IMR-90 (cell line): Measurements from ENCODE around the gene HCN3. TPM values are rescaled to one million over a fixed set of nuclear protein-coding genes. Genes with fewer than 3 reads are reported as not detected.

ENCODE experiments used
- ATAC-seq: fragments of 200-7000 bp; cut with Tn5 transposase; 2 replicates; pipeline ENCODE4 v1.9.1; 2020; ENCODE audit warnings: low read depth, mild to moderate bottlenecking, moderate library complexity
- BruUV-seq: library from RNA; stranded (reverse); fragments of 400-500 nt; replicated peaks from 2 replicates; lab custom pipeline; 2021; lab: Mats Ljungman, UMichigan
- CTCF ChIA-PET: fragments of 300-600 bp; formaldehyde crosslinking; extraction: SDS; loops from one replicate; lab custom pipeline; 2021; ENCODE audit warnings: antibody characterized with exemption; lab: Yijun Ruan, JAX
- POLR2A ChIA-PET: fragments of 300-600 bp; sonication (Branson Sonifier 250); formaldehyde crosslinking; loops from one replicate; lab custom pipeline; 2022; ENCODE audit warnings: antibody characterized with exemption; ENCODE audit not compliant: unreplicated experiment; lab: Charles Lee
- DNase-seq: peaks from one replicate; pipeline ENCODE4 v3.0.0; 2013
- H2AFZ ChIP-seq: replicated peaks from 2 replicates; pipeline ENCODE3; 2013; ENCODE audit warnings: low read length, mild to moderate bottlenecking; ENCODE audit not compliant: poor library complexity
- H2AK5ac ChIP-seq: 2 replicates; pipeline ENCODE4 v1.6.1; 2013; ENCODE audit warnings: low read depth, low read length, inconsistent platforms
- H2AK9ac ChIP-seq: replicated peaks from 2 replicates; pipeline ENCODE3; 2013; ENCODE audit warnings: mild to moderate bottlenecking, low read depth, low read length, moderate library complexity; ENCODE audit not compliant: poor library complexity
- H2BK120ac ChIP-seq: 2 replicates; pipeline ENCODE4 v1.6.1; 2013; ENCODE audit warnings: low read depth, low read length, inconsistent platforms
- H2BK15ac ChIP-seq: 3 replicates; pipeline ENCODE4 v1.6.1; 2013; ENCODE audit warnings: low read depth, low read length, inconsistent platforms
- H2BK20ac ChIP-seq: 2 replicates; pipeline ENCODE4 v1.6.1; 2013; ENCODE audit warnings: low read depth, mild to moderate bottlenecking, inconsistent platforms, low read length, moderate library complexity
- H2BK5ac ChIP-seq: 2 replicates; pipeline ENCODE4 v1.6.1; 2013; ENCODE audit warnings: mild to moderate bottlenecking, low read depth, low read length, inconsistent platforms; ENCODE audit not compliant: poor library complexity, severe bottlenecking
- H3K14ac ChIP-seq: replicated peaks from 2 replicates; pipeline ENCODE4 v1.6.1; 2013; ENCODE audit warnings: low read depth, low read length, inconsistent platforms
- H3K18ac ChIP-seq: 2 replicates; pipeline ENCODE4 v1.6.1; 2013; ENCODE audit warnings: low read depth, low read length, control low read depth
- H3K23ac ChIP-seq: 2 replicates; pipeline ENCODE4 v1.6.1; 2013; ENCODE audit warnings: low read depth, low read length, inconsistent platforms
- H3K27ac ChIP-seq: 2 replicates; pipeline ENCODE4 v1.5.1; 2013; ENCODE audit warnings: mild to moderate bottlenecking, control low read depth, low read length; ENCODE audit not compliant: insufficient read depth
- H3K27me3 ChIP-seq: 2 replicates; pipeline ENCODE4 v1.6.1; 2013; ENCODE audit warnings: low read length; ENCODE audit not compliant: control insufficient read depth, insufficient read depth
- H3K36me3 ChIP-seq: 2 replicates; pipeline ENCODE4 v1.6.1; 2013; ENCODE audit warnings: low read length, mixed read lengths; ENCODE audit not compliant: control insufficient read depth, insufficient read depth
- H3K4ac ChIP-seq: 2 replicates; pipeline ENCODE4 v1.6.1; 2013; ENCODE audit warnings: low read depth, low read length, inconsistent platforms
- H3K4me1 ChIP-seq: 2 replicates; pipeline ENCODE4 v1.6.1; 2013; ENCODE audit warnings: low read length, mixed read lengths; ENCODE audit not compliant: control insufficient read depth, insufficient read depth
- H3K4me2 ChIP-seq: 2 replicates; pipeline ENCODE4 v1.6.1; 2013; ENCODE audit warnings: low read depth, mild to moderate bottlenecking, control low read depth, low read length, moderate library complexity
- H3K4me3 ChIP-seq: 2 replicates; pipeline ENCODE4 v1.5.1; 2013; ENCODE audit warnings: low read depth, mild to moderate bottlenecking, control low read depth, low read length, moderate library complexity; ENCODE audit not compliant: insufficient read depth
- H3K56ac ChIP-seq: 2 replicates; pipeline ENCODE4 v1.6.1; 2013; ENCODE audit warnings: low read length, inconsistent platforms; ENCODE audit not compliant: insufficient read depth; ENCODE audit errors: extremely low read depth
- H3K79me1 ChIP-seq, 2 experiments: 2 replicates each; pipeline ENCODE4 v1.6.1; 2013; ENCODE audit warnings: low read length in 2 of 2, inconsistent platforms in 1 of 2, low read depth in 1 of 2
- H3K9ac ChIP-seq: 2 replicates; pipeline ENCODE4 v1.6.1; 2013; ENCODE audit warnings: low read depth, low read length, control low read depth
- H3K9me1 ChIP-seq: 2 replicates; pipeline ENCODE4 v1.6.1; 2013; ENCODE audit warnings: low read length, inconsistent platforms; ENCODE audit not compliant: insufficient read depth
- H3K9me3 ChIP-seq: 2 replicates; pipeline ENCODE4 v1.6.1; 2013; ENCODE audit warnings: low read length; ENCODE audit not compliant: control insufficient read depth, insufficient read depth
- H4K20me1 ChIP-seq: 2 replicates; pipeline ENCODE4 v1.6.1; 2013; ENCODE audit warnings: low read length, inconsistent platforms; ENCODE audit not compliant: insufficient read depth
- H4K5ac ChIP-seq: 2 replicates; pipeline ENCODE4 v1.6.1; 2013; ENCODE audit warnings: mild to moderate bottlenecking, low read depth, low read length, control low read depth
- H4K8ac ChIP-seq, 2 experiments: 2 replicates each; pipeline ENCODE4 v1.6.1; 2013; ENCODE audit warnings: low read depth in 2 of 2, low read length in 2 of 2, control low read depth in 1 of 2, inconsistent platforms in 1 of 2
- H4K91ac ChIP-seq: 2 replicates; pipeline ENCODE4 v1.6.1; 2013; ENCODE audit warnings: low read depth, low read length, inconsistent platforms; ENCODE audit not compliant: insufficient read depth
- BHLHE40 ChIP-seq: fragments of 150-350 bp; IDR thresholded peaks from 2 replicates; pipeline ENCODE4 v1.6.1; 2016; ENCODE audit warnings: mild to moderate bottlenecking, low read depth, low read length
- CEBPB ChIP-seq: IDR thresholded peaks from 2 replicates; pipeline ENCODE4 v1.6.1; 2012; ENCODE audit warnings: low read depth, low read length, improper control_type of control experiment
- CHD1 ChIP-seq: IDR thresholded peaks from 2 replicates; pipeline ENCODE4 v1.6.1; 2012; ENCODE audit warnings: low read depth, low read length, improper control_type of control experiment
- FOS ChIP-seq: fragments of 150-350 bp; IDR thresholded peaks from 2 replicates; pipeline ENCODE4 v1.6.1; 2016; ENCODE audit warnings: low read depth, low read length
- MAFK ChIP-seq: IDR thresholded peaks from 2 replicates; pipeline ENCODE4 v1.6.1; 2012; ENCODE audit warnings: low read depth, low read length, improper control_type of control experiment
- MAZ ChIP-seq: IDR thresholded peaks from 2 replicates; pipeline ENCODE4 v1.6.1; 2012; ENCODE audit warnings: low read depth, mild to moderate bottlenecking, low read length, improper control_type of control experiment, moderate library complexity, borderline replicate concordance
- MXI1 ChIP-seq: IDR thresholded peaks from 2 replicates; pipeline ENCODE4 v1.6.1; 2012; ENCODE audit warnings: low read depth, mild to moderate bottlenecking, low read length, moderate library complexity, borderline replicate concordance
- POLR2A ChIP-seq: IDR thresholded peaks from 2 replicates; pipeline ENCODE4 v1.6.1; 2012; ENCODE audit warnings: mild to moderate bottlenecking, low read depth, low read length
- RCOR1 ChIP-seq: IDR thresholded peaks from 2 replicates; pipeline ENCODE4 v1.6.1; 2012; ENCODE audit warnings: mild to moderate bottlenecking, low read length, improper control_type of control experiment; ENCODE audit not compliant: insufficient replicate concordance
- RFX5 ChIP-seq: IDR thresholded peaks from 2 replicates; pipeline ENCODE4 v1.8.0; 2012; ENCODE audit warnings: low read depth, mild to moderate bottlenecking, low read length, moderate library complexity
- SMC3 ChIP-seq: fragments of 150-350 bp; IDR thresholded peaks from 2 replicates; pipeline ENCODE4 v1.6.1; 2016; ENCODE audit warnings: low read depth, mild to moderate bottlenecking, antibody characterized with exemption, low read length, moderate library complexity
- USF2 ChIP-seq: fragments of 150-350 bp; IDR thresholded peaks from 2 replicates; pipeline ENCODE4 v1.6.1; 2017; ENCODE audit warnings: mild to moderate bottlenecking, antibody characterized with exemption, low read length, low read depth
- WGBS, 2 experiments: methylation state at CpG; one replicate each; pipeline versions ENCODE4 v1.1.5 to v1.1.7; 2013; ENCODE audit warnings: missing lambda C conversion rate in 2 of 2; ENCODE audit not compliant: insufficient read length in 1 of 2; ENCODE audit errors: extremely low coverage in 2 of 2; 5-methylcytosine and 5-hydroxymethylcytosine counted together
- dilution Hi-C: fragments of 300-500 bp; cut with HindIII; formaldehyde crosslinking; loops from one replicate; pipeline ENCODE4 v1.14.3; 2018; ENCODE audit warnings: low sequenced_read_pairs; ENCODE audit not compliant: unreplicated experiment
- in situ Hi-C: fragments of 300-500 bp; cut with MboI; formaldehyde crosslinking; loops from 3 replicates; pipeline ENCODE4 v1.14.3; 2019; ENCODE audit warnings: low sequenced_read_pairs, inconsistent platforms, mixed read lengths
- intact Hi-C: fragments of 100-400 bp; cut with micrococcal nuclease; formaldehyde crosslinking; loops from 2 replicates; pipeline ENCODE4 v1.10.0; 2022
- polyA plus RNA-seq, 3 experiments: library from polyadenylated mRNA; depleted of rRNA; stranded (reverse); fragments of >200 nt; gene quantifications; 2 replicates each; pipeline ENCODE4 v1.2.3, GENCODE V29; 2012; ENCODE audit warnings: low replicate concordance in 1 of 3
- total RNA-seq: library from RNA; depleted of rRNA; stranded (reverse); fragments of >200 nt; gene quantifications from 2 replicates; pipeline ENCODE4 v1.2.3, GENCODE V29; 2012

The HCN3 gene
- total and polyA plus RNA-seq, 2 of the 4 experiments (the other 2 are of a cell fraction): 0.36 to 2.7 TPM

DNA sequence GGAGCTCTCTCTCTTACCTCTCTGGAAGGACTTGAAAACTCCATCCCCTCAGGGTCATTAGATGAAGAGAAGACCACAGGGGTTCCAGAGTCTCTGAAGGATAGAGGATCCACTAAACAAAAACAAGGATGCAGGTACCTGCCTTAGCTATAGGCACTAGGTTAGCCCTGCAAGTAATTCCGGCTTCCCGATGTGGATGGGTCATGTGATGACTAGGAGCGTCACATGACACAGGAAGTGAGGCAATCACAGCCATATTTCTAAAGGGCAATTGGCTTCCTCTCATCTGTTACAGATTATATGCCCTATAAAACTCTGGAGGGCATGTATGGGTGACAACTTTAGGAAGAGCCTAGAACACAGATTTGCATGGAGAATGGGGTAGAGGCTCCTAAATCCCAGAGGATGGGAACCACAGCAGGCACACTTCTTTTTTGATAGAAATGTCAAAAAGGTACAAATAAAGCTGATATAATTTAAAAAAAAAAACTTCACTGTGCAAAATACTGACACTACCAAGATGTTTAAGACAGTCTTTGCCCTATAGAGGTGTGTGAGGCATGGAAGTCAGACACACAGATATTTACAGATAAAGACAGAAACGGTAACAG lies 36.1 kb upstream of the HCN3 start:
- Histone ChIP-seq H3K9me1 (peaks cover 6% of the 10 kb centered on the region), H3K9ac (peak overlapping the region; percentile 44; the same call in 1 of the 2 replicates), H3K4me1 (peaks cover 6% of the 10 kb centered on the region; the same call in 1 of the 2 replicates), H2BK5ac (peak overlapping the region; percentile 20), H4K91ac (no peak overlapping the region), H4K5ac (peak overlapping the region; percentile 77; the same call in 1 of the 2 replicates), H4K8ac (peak overlapping the region; percentile 23 to 94), H3K4me2 (peak overlapping the region; percentile 56; the same call in 1 of the 2 replicates), H3K23ac (no peak overlapping the region), H3K56ac (no peak overlapping the region), H2AFZ (peak overlapping the region; percentile 89), H3K36me3 (peaks cover 20% of the 10 kb centered on the region), H3K9me3 (no peaks in the 10 kb centered on the region), H3K27ac (no peak overlapping the region), H2BK20ac (no peak overlapping the region), H4K20me1 (no peaks in the 10 kb centered on the region), H3K79me1 (peaks cover 4 to 37% of the 10 kb centered on the region in 2 experiments; a peak in 3 of 4 replicates), H3K27me3 (no peaks in the 10 kb centered on the region), H2BK15ac (no peak overlapping the region), H3K4me3 (peak overlapping the region; percentile 40), H2AK9ac (no peak overlapping the region), H3K18ac (no peak overlapping the region), H2BK120ac (no peak overlapping the region), H3K4ac (peak overlapping the region; percentile 62; the same call in 1 of the 2 replicates), H2AK5ac (peak overlapping the region; percentile 46; the same call in 1 of the 2 replicates), H3K14ac (0 out of 2 replicates have a peak overlapping the region, but pooled peaks have one; percentile 8)
- no peak for TF ChIP-seq MXI1
- no peak for TF ChIP-seq POLR2A
- TF ChIP-seq CEBPB: peak; percentile 92
- no peak for TF ChIP-seq RFX5
- TF ChIP-seq FOS: peak; percentile 96
- no peak for TF ChIP-seq RCOR1
- TF ChIP-seq USF2: peak; percentile 99
- TF ChIP-seq SMC3: no peak
- no peak for TF ChIP-seq BHLHE40
- TF ChIP-seq CHD1: no peak
- no peak for TF ChIP-seq MAZ
- TF ChIP-seq MAFK: 0 out of 2 replicates have a peak, but pooled peaks have one; percentile 18
- BruUV-seq: no TSS peak
- peak; percentile 83 for DNase-seq
- dilution Hi-C loops (no loop called here), intact Hi-C loops (loop anchor here (1.0 kb wide), 1 partner anchor 33 kb away; the partner anchor contains the start of gene MTX1), in situ Hi-C loops (no loop called here)
- peak; percentile 8; the same call in 1 of the 2 replicates for ATAC-seq
- 100% methylated on average over 1 of the region's 4 CpGs; no CpG with 5 or more reads in 1 of the 2 experiments for WGBS, 2 experiments
- POLR2A ChIA-PET: interaction anchor here (0.6 kb wide), 1 partner anchor 21 kb away, joined by 4 read pairs; the partner anchor contains the start of gene SCAMP3
- CTCF ChIA-PET: interaction anchor here (0.5 kb wide), 1 partner anchor 67 kb away, joined by 4 read pairs; no protein-coding TSS in a partner anchor
